ENCODE data around the gene FBXO15. TPM values are rescaled to one million over a fixed set of nuclear protein-coding genes. Genes with fewer than 3 reads are reported as not detected.

FBXO15 gene
- total and polyA plus RNA-seq, 2 of the 8 experiments (the other 6 are each of a cell fraction or from before 2014, with no cell fraction given), result 0.84 to 0.85 TPM

DNA sequence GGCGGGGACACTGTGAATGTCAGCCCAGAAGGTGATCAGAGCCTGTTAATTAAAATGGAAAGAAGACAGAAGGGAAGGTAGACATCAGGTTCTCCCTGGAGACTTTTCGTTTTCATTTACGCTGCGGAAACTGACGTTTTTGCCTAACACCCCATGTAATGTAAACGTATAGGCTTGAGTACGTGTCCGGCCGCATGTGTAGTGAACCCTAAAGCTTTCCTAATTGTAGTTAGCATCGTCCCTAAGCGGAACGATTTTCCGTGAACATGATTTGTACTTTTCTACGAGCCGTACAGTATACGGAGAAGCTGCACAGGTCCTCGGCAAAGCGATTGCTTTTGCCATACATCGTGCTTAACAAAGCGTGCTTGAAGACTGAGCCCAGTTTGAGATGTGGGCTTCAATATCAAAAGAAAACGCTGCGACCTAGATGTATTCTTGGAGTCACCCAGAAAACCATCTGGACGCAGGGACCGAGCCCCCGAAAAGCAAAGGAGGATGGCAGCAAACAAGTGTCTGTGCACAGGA is 973 bp upstream of the FBXO15 start:
- peaks cover 0 to 5% (median 2%) of the 10 kb centered on the region in 4 experiments; a peak in 2 of 8 replicates for H3K36me3 ChIP-seq (ENCODE audit: control insufficient read depth in 2 of 4, insufficient read depth in 4 of 4, low read length in 3 of 4)
- H3K4ac ChIP-seq (replicated peaks; ENCODE audit: insufficient read length, low read depth, low read length), result peak overlapping the region; percentile 24
- ChIA-PET CTCF (ENCODE audit: partially characterized antibody) (interaction anchor here (1.2 kb wide), 1 partner anchor 14 kb away, joined by 4 read pairs; no protein-coding TSS in a partner anchor), POLR2A (ENCODE audit: partially characterized antibody) (no interaction called here)
- H2BK120ac ChIP-seq (replicated peaks; ENCODE audit: low read depth, low read length), result no peak overlapping the region
- no peak overlapping the region for H2AK5ac ChIP-seq (ENCODE audit: low read depth, low read length)
- H3K27ac ChIP-seq (ENCODE audit: low read depth, low read length), result peak overlapping the region; percentile 18; the same call in 1 of the 2 replicates
- peaks cover 2 to 4% of the 10 kb centered on the region in 2 experiments for H4K20me1 ChIP-seq (replicated peaks in 1 of 2; ENCODE audit: control insufficient read depth in 1 of 2, insufficient read depth in 2 of 2, low read length in 2 of 2)
- H3K23me2 ChIP-seq (ENCODE audit: low read depth, low read length), result peaks cover 11% of the 10 kb centered on the region; the same call in 1 of the 2 replicates
- DNase-seq (ENCODE audit: low read depth in 1 of 2, low spot score in 2 of 2) (no peak), FAIRE-seq (no peak)
- no peak overlapping the region for H2BK20ac ChIP-seq (ENCODE audit: low read length)
- no peak overlapping the region for H3K56ac ChIP-seq (replicated peaks; ENCODE audit: insufficient read length, low read depth, low read length)
- H3K14ac ChIP-seq (ENCODE audit: insufficient read length), result no peak overlapping the region
- H3K23ac ChIP-seq (ENCODE audit: insufficient read length), result no peak overlapping the region
- no peak overlapping the region for H4K8ac ChIP-seq (ENCODE audit: extremely low read depth, insufficient read depth, low read length)
- no peak overlapping the region for H2BK12ac ChIP-seq (ENCODE audit: low read depth, low read length)
- H3K4me3 ChIP-seq (ENCODE audit: extremely low read depth in 1 of 4, insufficient read depth in 2 of 4, low read depth in 3 of 4, low read length in 4 of 4), result peak overlapping the region; percentile 77 to 100 (median 88)
- H3K9me3 ChIP-seq (ENCODE audit: insufficient read depth in 2 of 2, low read depth in 1 of 2, low read length in 1 of 2), result no peaks in the 10 kb centered on the region
- H3K79me1 ChIP-seq (ENCODE audit: low read depth, low read length), result peaks cover 13% of the 10 kb centered on the region
- H3K4me2 ChIP-seq (ENCODE audit: insufficient read depth in 1 of 2, low read depth in 2 of 2, low read length in 2 of 2), result peak overlapping the region; percentile 81 to 82
- peaks cover 0 to 6% (median 1%) of the 10 kb centered on the region in 4 experiments; a peak in 4 of 7 replicates for H3K4me1 ChIP-seq (replicated peaks in 1 of 4; ENCODE audit: control insufficient read depth in 3 of 4, insufficient read depth in 4 of 4, low read length in 3 of 4)
- 0 out of 2 replicates have a peak overlapping the region, but pooled peaks have one; percentile 4 for H2BK5ac ChIP-seq (ENCODE audit: low read depth, low read length)
- H3K18ac ChIP-seq (ENCODE audit: extremely low read depth, low read length), result no peak overlapping the region; the same call in 1 of the 2 replicates
- no peaks in the 10 kb centered on the region; a peak in 2 of 7 replicates for H3K27me3 ChIP-seq (replicated peaks in 1 of 4; ENCODE audit: control insufficient read depth in 3 of 4, extremely low read depth in 1 of 4, insufficient read depth in 3 of 4, low read length in 3 of 4)
- peak overlapping the region; percentile 45; the same call in 1 of the 2 replicates for H2AFZ ChIP-seq (ENCODE audit: low read length)
- peak overlapping the region; percentile 74 to 96 (median 78) for H3K9ac ChIP-seq (replicated peaks in 1 of 4; ENCODE audit: extremely low read depth in 1 of 4, low read depth in 3 of 4, low read length in 3 of 4)
- H4K5ac ChIP-seq (ENCODE audit: insufficient read length, low read depth, low read length), result no peak overlapping the region
- WGBS, 2 experiments (ENCODE audit: extremely low coverage in 1 of 2, insufficient coverage in 1 of 2, insufficient read length in 1 of 2, insufficient replicate concordance in 2 of 2, low coverage in 1 of 2, low lambda C conversion rate in 2 of 2, missing lambda C conversion rate in 1 of 2), result 2% methylated on average over 25 of the region's 25 CpGs; no CpG with 5 or more reads in 1 of the 2 experiments
- H4K91ac ChIP-seq (replicated peaks; ENCODE audit: insufficient read length, low read length), result no peak overlapping the region
- peaks cover 14 to 52% of the 10 kb centered on the region in 2 experiments for H3K79me2 ChIP-seq (ENCODE audit: control insufficient read depth in 1 of 2, insufficient read depth in 2 of 2, low read length in 2 of 2)
- H2BK15ac ChIP-seq (ENCODE audit: low read length), result no peak overlapping the region
- TF ChIP-seq TAF1 (IDR thresholded peaks at IDR 0.05; ENCODE audit: low read depth, low read length) (peak; percentile 60; the same call in 1 of the 2 replicates), SAP30 (IDR thresholded peaks at IDR 0.05; ENCODE audit: insufficient read depth, insufficient replicate concordance, low read length) (peak; percentile 92), POLR2AphosphoS5 (IDR thresholded peaks at IDR 0.05; ENCODE audit: low read depth, low read length) (no peak), CEBPB (IDR thresholded peaks at IDR 0.05; ENCODE audit: low read depth, low read length) (no peak), KDM5A (IDR thresholded peaks at IDR 0.05; ENCODE audit: low read length) (peak; percentile 79; the same call in 1 of the 2 replicates), POLR2A (IDR thresholded peaks at IDR 0.05; ENCODE audit: control extremely low read depth in 1 of 2, low read depth in 2 of 2, low read length in 2 of 2) (no peak), CBX8 (IDR thresholded peaks at IDR 0.05; ENCODE audit: borderline replicate concordance, low read depth, low read length) (no peak), ASH2L (IDR thresholded peaks at IDR 0.05; ENCODE audit: low read length) (peak; percentile 4), NRF1 (IDR thresholded peaks at IDR 0.05; ENCODE audit: low read depth, low read length) (no peak), SP4 (IDR thresholded peaks at IDR 0.05; ENCODE audit: low read length) (no peak), TAF7 (optimal IDR thresholded peaks at IDR 0.05; ENCODE audit: borderline replicate concordance, low read depth, low read length) (no peak), GTF2F1 (IDR thresholded peaks at IDR 0.05; ENCODE audit: borderline replicate concordance, low read depth, low read length) (no peak)
